ENCODE measurements around the gene PATL1.

Gene PATL1

GRCh38 chr11:59658036-59658435 is 10.8 kb downstream of the PATL1 start:
- H3K27ac ChIP-seq = no peak overlapping the region
- no peak for TF ChIP-seq CTCF (conservative IDR thresholded peaks at IDR 0.05)

GRCh38 chr11:59654893-59655292 is 13.9 kb downstream of the PATL1 start:
- TF ChIP-seq CTCF (conservative IDR thresholded peaks at IDR 0.05) = no peak
- H3K27ac ChIP-seq = peak overlapping the region; percentile 18; the same call in 1 of the 2 replicates

- no peak overlapping the region for H3K27ac ChIP-seq
- TF ChIP-seq CTCF (conservative IDR thresholded peaks at IDR 0.05) = no peak
Observed at GRCh38 chr11:59647245-59647980, 21.4 kb downstream of the PATL1 start.

- TF ChIP-seq CTCF (conservative IDR thresholded peaks at IDR 0.05) = no peak
- H3K27ac ChIP-seq = no peak overlapping the region
Observed at GRCh38 chr11:59644528-59644927, 24.3 kb downstream of the PATL1 start.

GRCh38 chr11:59643390-59643789 is 25.4 kb downstream of the PATL1 start:
- TF ChIP-seq CTCF (conservative IDR thresholded peaks at IDR 0.05) = no peak
- no peak overlapping the region for H3K27ac ChIP-seq

GRCh38 chr11:59641156-59641555 is 27.7 kb downstream of the PATL1 start:
- TF ChIP-seq CTCF (conservative IDR thresholded peaks at IDR 0.05) = no peak
- no peak overlapping the region for H3K27ac ChIP-seq

GRCh38 chr11:59630493-59630892 is 38.3 kb downstream of the PATL1 start:
- no peak overlapping the region for H3K27ac ChIP-seq
- no peak for TF ChIP-seq CTCF (conservative IDR thresholded peaks at IDR 0.05)

Measured in VCaP (cell line).